ACC112 (cell line): ENCODE data around the gene EXOC3L2.
A peak's percentile ranks its signal among the peaks of the same experiment; 100 is the strongest.

ENCODE experiments used
- H2AFZ ChIP-seq: fragments of 200-600 bp; sonication (generic); one replicate; pipeline ENCODE4 v1.6.0; 2017; ENCODE audit warnings: antibody characterized with exemption, low read length; ENCODE audit not compliant: unreplicated experiment
- H3K27ac ChIP-seq: fragments of 200-600 bp; sonication (generic); 2 replicates; pipeline ENCODE4 v1.5.1; 2014; ENCODE audit warnings: low read depth, mild to moderate bottlenecking, antibody characterized with exemption, low read length, moderate library complexity
- H3K27me3 ChIP-seq: fragments of 200-600 bp; sonication (generic); 2 replicates; pipeline ENCODE4 v1.6.1; 2014; ENCODE audit warnings: mild to moderate bottlenecking, antibody characterized with exemption, low read length, moderate library complexity, mixed read lengths; ENCODE audit not compliant: insufficient read depth
- H3K36me3 ChIP-seq: fragments of 200-600 bp; sonication (generic); 2 replicates; pipeline ENCODE4 v1.6.1; 2016; ENCODE audit warnings: mild to moderate bottlenecking, antibody characterized with exemption, low read length, moderate library complexity, mixed read lengths; ENCODE audit not compliant: insufficient read depth
- H3K4me1 ChIP-seq: fragments of 200-600 bp; sonication (generic); one replicate; pipeline ENCODE4 v1.6.1; 2016; ENCODE audit warnings: low read length, mixed read lengths; ENCODE audit not compliant: insufficient read depth, unreplicated experiment, control insufficient read depth
- H3K4me3 ChIP-seq: fragments of 200-600 bp; sonication (generic); 2 replicates; pipeline ENCODE4 v1.5.1; 2014; ENCODE audit warnings: mild to moderate bottlenecking, low read depth, low read length
- H3K79me2 ChIP-seq: fragments of 200-600 bp; sonication (generic); one replicate; pipeline ENCODE4 v1.6.0; 2016; ENCODE audit warnings: low read length; ENCODE audit not compliant: control insufficient read depth, unreplicated experiment, insufficient read depth

The EXOC3L2 gene

GRCh38 chr19:45218911-45219743, 26.1 kb downstream of the EXOC3L2 start:
- Histone ChIP-seq H2AFZ (no peak overlapping the region), H3K36me3 (no peaks in the 10 kb centered on the region), H3K27ac (no peak overlapping the region), H3K4me1 (no peaks in the 10 kb centered on the region), H3K4me3 (no peak overlapping the region), H3K79me2 (no peaks in the 10 kb centered on the region), H3K27me3 (peaks cover 23% of the 10 kb centered on the region)

GRCh38 chr19:45218426-45218825, 26.8 kb downstream of the EXOC3L2 start:
- H3K27me3 ChIP-seq = peaks cover 23% of the 10 kb centered on the region
- no peak overlapping the region for H3K4me3 ChIP-seq
- H3K27ac ChIP-seq = no peak overlapping the region
- H2AFZ ChIP-seq = no peak overlapping the region
- no peaks in the 10 kb centered on the region for H3K36me3 ChIP-seq
- H3K4me1 ChIP-seq = no peaks in the 10 kb centered on the region
- H3K79me2 ChIP-seq = no peaks in the 10 kb centered on the region

GRCh38 chr19:45217957-45218334, 27.3 kb downstream of the EXOC3L2 start:
- no peak overlapping the region for H3K27ac ChIP-seq
- peaks cover 23% of the 10 kb centered on the region for H3K27me3 ChIP-seq
- no peaks in the 10 kb centered on the region for H3K36me3 ChIP-seq
- H3K79me2 ChIP-seq = no peaks in the 10 kb centered on the region
- no peaks in the 10 kb centered on the region for H3K4me1 ChIP-seq
- no peak overlapping the region for H2AFZ ChIP-seq
- no peak overlapping the region for H3K4me3 ChIP-seq

GRCh38 chr19:45217193-45217956, 27.8 kb downstream of the EXOC3L2 start:
- H2AFZ ChIP-seq = peak overlapping the region; percentile 14
- H3K27ac ChIP-seq = no peak overlapping the region
- H3K79me2 ChIP-seq = no peaks in the 10 kb centered on the region
- peak overlapping the region; percentile 59; the same call in 1 of the 2 replicates for H3K4me3 ChIP-seq
- H3K4me1 ChIP-seq = no peaks in the 10 kb centered on the region
- H3K27me3 ChIP-seq = peaks cover 23% of the 10 kb centered on the region
- no peaks in the 10 kb centered on the region for H3K36me3 ChIP-seq

GRCh38 chr19:45216667-45217066, 28.5 kb downstream of the EXOC3L2 start:
- Histone ChIP-seq H3K79me2 (no peaks in the 10 kb centered on the region), H3K36me3 (no peaks in the 10 kb centered on the region), H3K4me1 (no peaks in the 10 kb centered on the region), H2AFZ (no peak overlapping the region), H3K27me3 (peaks cover 23% of the 10 kb centered on the region), H3K27ac (no peak overlapping the region), H3K4me3 (no peak overlapping the region)

- Histone ChIP-seq H3K27me3 (peaks cover 23% of the 10 kb centered on the region), H3K36me3 (no peaks in the 10 kb centered on the region), H3K27ac (no peak overlapping the region), H3K79me2 (no peaks in the 10 kb centered on the region), H3K4me1 (no peaks in the 10 kb centered on the region), H3K4me3 (no peak overlapping the region), H2AFZ (no peak overlapping the region)
These were observed 29.6 kb downstream of the EXOC3L2 start for GRCh38 chr19:45215391-45216191.

- Histone ChIP-seq H2AFZ (no peak overlapping the region), H3K4me3 (no peak overlapping the region), H3K27me3 (peaks cover 23% of the 10 kb centered on the region), H3K27ac (no peak overlapping the region), H3K36me3 (no peaks in the 10 kb centered on the region), H3K79me2 (no peaks in the 10 kb centered on the region), H3K4me1 (no peaks in the 10 kb centered on the region)
These were observed 32.2 kb downstream of the EXOC3L2 start for GRCh38 chr19:45213031-45213430.

- Histone ChIP-seq H3K4me1 (no peaks in the 10 kb centered on the region), H2AFZ (no peak overlapping the region), H3K79me2 (no peaks in the 10 kb centered on the region), H3K4me3 (no peak overlapping the region), H3K36me3 (no peaks in the 10 kb centered on the region), H3K27ac (no peak overlapping the region), H3K27me3 (peaks cover 12% of the 10 kb centered on the region)
These were observed 33.3 kb downstream of the EXOC3L2 start for GRCh38 chr19:45211751-45212381.

- H3K4me1 ChIP-seq = no peaks in the 10 kb centered on the region
- H3K27me3 ChIP-seq = no peaks in the 10 kb centered on the region
- H2AFZ ChIP-seq = no peak overlapping the region
- H3K4me3 ChIP-seq = no peak overlapping the region
- H3K79me2 ChIP-seq = no peaks in the 10 kb centered on the region
- H3K27ac ChIP-seq = no peak overlapping the region
- H3K36me3 ChIP-seq = no peaks in the 10 kb centered on the region
These were observed 38.9 kb downstream of the EXOC3L2 start for GRCh38 chr19:45206328-45206727.

GRCh38 chr19:45205810-45206209, 39.4 kb downstream of the EXOC3L2 start:
- Histone ChIP-seq H3K36me3 (no peaks in the 10 kb centered on the region), H3K4me1 (no peaks in the 10 kb centered on the region), H2AFZ (no peak overlapping the region), H3K27ac (no peak overlapping the region), H3K27me3 (no peaks in the 10 kb centered on the region), H3K79me2 (no peaks in the 10 kb centered on the region), H3K4me3 (no peak overlapping the region)
